Astrocyte (in vitro differentiated cells and primary cell): ENCODE measurements around the gene PLA2G1B. TPM values are rescaled to one million over a fixed set of nuclear protein-coding genes. Genes with fewer than 3 reads are reported as not detected.
"Not testable (repeated sequence)": the region's sequence is repeated elsewhere in the genome, so short reads cannot be mapped to it uniquely, and the experiment has no call there.

Experiments used
- DNase-seq: peaks from one replicate; pipeline ENCODE4 v3.0.0-alpha.2; 2010; ENCODE audit warnings: low read depth
- FAIRE-seq: peaks from 2 replicates; lab custom pipeline; 2011; peaks lifted over from hg19 to GRCh38; lab: Jason Lieb, UNC
- H2AFZ ChIP-seq: 2 replicates; pipeline ENCODE4 v1.6.0; 2012; ENCODE audit warnings: low read depth, low read length, inconsistent platforms
- H3K27ac ChIP-seq: 2 replicates; pipeline ENCODE4 v1.5.1; 2011; ENCODE audit warnings: low read depth, low read length, inconsistent platforms
- H3K27me3 ChIP-seq: 2 replicates; pipeline ENCODE4 v1.6.0; 2011; ENCODE audit warnings: low read length, inconsistent platforms; ENCODE audit not compliant: insufficient read depth
- H3K36me3 ChIP-seq: 2 replicates; pipeline ENCODE4 v1.5.1; 2011; ENCODE audit warnings: low read length, inconsistent platforms; ENCODE audit not compliant: insufficient read depth
- H3K4me1 ChIP-seq: 2 replicates; pipeline ENCODE4 v1.5.1; 2011; ENCODE audit warnings: low read length, inconsistent platforms; ENCODE audit not compliant: insufficient read depth
- H3K4me2 ChIP-seq: 2 replicates; pipeline ENCODE4 v1.6.0; 2012; ENCODE audit warnings: low read length, inconsistent platforms
- H3K4me3 ChIP-seq: 2 replicates; pipeline ENCODE4 v1.5.1; 2011; ENCODE audit warnings: low read depth, mild to moderate bottlenecking, low read length, inconsistent platforms; ENCODE audit not compliant: insufficient read depth
- H3K79me2 ChIP-seq: 2 replicates; pipeline ENCODE4 v1.6.0; 2012; ENCODE audit warnings: mild to moderate bottlenecking, low read length, inconsistent platforms; ENCODE audit not compliant: insufficient read depth
- H3K9ac ChIP-seq: 2 replicates; pipeline ENCODE4 v1.6.0; 2012; ENCODE audit warnings: mild to moderate bottlenecking, low read length, inconsistent platforms
- H3K9me3 ChIP-seq: 2 replicates; pipeline ENCODE4 v1.5.1; 2012; ENCODE audit warnings: low read depth, mild to moderate bottlenecking, low read length, inconsistent platforms; ENCODE audit not compliant: insufficient read depth
- H4K20me1 ChIP-seq: 2 replicates; pipeline ENCODE4 v1.6.0; 2012; ENCODE audit warnings: low read length, inconsistent platforms; ENCODE audit not compliant: insufficient read depth
- H3K27ac Mint-ChIP-seq: one replicate; pipeline ENCODE4 v1.8.0; 2021; ENCODE audit warnings: mild to moderate bottlenecking, mixed read lengths; ENCODE audit not compliant: unreplicated experiment
- H3K27me3 Mint-ChIP-seq: one replicate; pipeline ENCODE4 v1.8.0; 2021; ENCODE audit warnings: low read depth, mixed read lengths; ENCODE audit not compliant: unreplicated experiment
- H3K36me3 Mint-ChIP-seq: one replicate; pipeline ENCODE4 v1.8.0; 2021; ENCODE audit warnings: low read depth, mixed read lengths; ENCODE audit not compliant: unreplicated experiment
- H3K4me1 Mint-ChIP-seq: one replicate; pipeline ENCODE4 v1.8.0; 2021; ENCODE audit warnings: low read depth, mixed read lengths; ENCODE audit not compliant: unreplicated experiment
- H3K4me3 Mint-ChIP-seq: one replicate; pipeline ENCODE4 v1.8.0; 2021; ENCODE audit warnings: mild to moderate bottlenecking, moderate library complexity, mixed read lengths; ENCODE audit not compliant: unreplicated experiment
- H3K9me3 Mint-ChIP-seq: one replicate; pipeline ENCODE4 v1.8.0; 2021; ENCODE audit warnings: mild to moderate bottlenecking, mixed read lengths; ENCODE audit not compliant: unreplicated experiment
- CTCF ChIP-seq: IDR thresholded peaks from 2 replicates; pipeline ENCODE4 v1.5.1; 2011; ENCODE audit warnings: low read depth, mild to moderate bottlenecking, inconsistent platforms, low read length, moderate library complexity; ENCODE audit not compliant: insufficient read depth
- EZH2 ChIP-seq: IDR thresholded peaks from 2 replicates; pipeline ENCODE4 v1.6.1; 2012; ENCODE audit warnings: mild to moderate bottlenecking, low read length, inconsistent platforms; ENCODE audit not compliant: insufficient read depth
- total RNA-seq: library from RNA; stranded (reverse); gene quantifications from 2 replicates; pipeline ENCODE4 v1.2.1, GENCODE V29; 2021

PLA2G1B gene
- total RNA-seq, 1 donor from 2014 or later, result not detected

DNA sequence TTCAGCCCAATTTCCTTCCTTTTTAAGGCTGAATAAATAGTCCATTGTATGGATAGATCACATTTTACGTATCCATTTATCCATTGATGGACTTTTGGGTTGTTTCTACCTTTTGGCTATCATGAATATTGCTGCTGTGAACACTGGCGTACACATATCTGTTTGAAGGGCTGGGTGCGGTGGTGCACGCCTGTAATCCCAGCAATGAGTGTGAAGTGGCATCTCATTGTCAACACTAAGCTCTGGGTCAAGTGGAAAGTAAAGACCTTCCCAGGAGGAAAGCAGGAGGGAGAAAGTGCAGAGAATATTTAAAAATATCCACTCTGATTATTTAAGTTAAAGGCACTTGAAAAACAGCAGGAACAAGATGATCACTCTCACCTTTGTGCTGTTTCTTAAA, 11.7 kb upstream of the PLA2G1B start:
- Histone ChIP-seq H3K4me3 (no peak overlapping the region), H3K4me2 (no peak overlapping the region), H3K9me3 (no peaks in the 10 kb centered on the region), H3K4me1 (no peaks in the 10 kb centered on the region), H2AFZ (no peak overlapping the region), H3K27ac (no peak overlapping the region), H4K20me1 (no peaks in the 10 kb centered on the region), H3K79me2 (no peaks in the 10 kb centered on the region), H3K27me3 (no peaks in the 10 kb centered on the region), H3K36me3 (no peaks in the 10 kb centered on the region), H3K9ac (no peak overlapping the region)
- DNase-seq, result no peak
- Mint-ChIP-seq H3K36me3 (peaks cover 9% of the 10 kb centered on the region), H3K4me3 (no peak overlapping the region), H3K9me3 (peaks cover 24% of the 10 kb centered on the region), H3K4me1 (no peaks in the 10 kb centered on the region), H3K27me3 (no peaks in the 10 kb centered on the region), H3K27ac (no peak overlapping the region)
- no peak for TF ChIP-seq CTCF
- TF ChIP-seq EZH2, result no peak
- FAIRE-seq, result no peak

GRCh38 chr12:120337730-120338129, 10.2 kb upstream of the PLA2G1B start:
- Histone ChIP-seq H3K9me3 (no peaks in the 10 kb centered on the region), H3K27me3 (no peaks in the 10 kb centered on the region), H3K9ac (no peak overlapping the region), H3K27ac (no peak overlapping the region), H3K4me3 (no peak overlapping the region), H3K36me3 (no peaks in the 10 kb centered on the region), H4K20me1 (no peaks in the 10 kb centered on the region), H2AFZ (no peak overlapping the region), H3K4me2 (no peak overlapping the region), H3K4me1 (no peaks in the 10 kb centered on the region), H3K79me2 (no peaks in the 10 kb centered on the region)
- TF ChIP-seq CTCF (no peak), EZH2 (no peak)
- FAIRE-seq (no peak), DNase-seq (no peak)
- H3K27me3 Mint-ChIP-seq, result no peaks in the 10 kb centered on the region
- H3K27ac Mint-ChIP-seq, result no peak overlapping the region
- peaks cover 24% of the 10 kb centered on the region for H3K9me3 Mint-ChIP-seq
- H3K4me3 Mint-ChIP-seq, result no peak overlapping the region
- no peaks in the 10 kb centered on the region for H3K4me1 Mint-ChIP-seq
- peaks cover 3% of the 10 kb centered on the region for H3K36me3 Mint-ChIP-seq

- FAIRE-seq, result not testable (repeated sequence)
These were observed 8.8 kb upstream of the PLA2G1B start for GRCh38 chr12:120336392-120336791.

More at GRCh38 chr12:120336392-120336791, 8.8 kb upstream of the PLA2G1B start:
- not testable (repeated sequence) for H3K36me3 ChIP-seq, H3K4me3 Mint-ChIP-seq, H3K9ac ChIP-seq, H3K4me3 ChIP-seq, H3K27me3 Mint-ChIP-seq, H3K27ac ChIP-seq, H4K20me1 ChIP-seq, H3K36me3 Mint-ChIP-seq, H3K79me2 ChIP-seq, H3K9me3 ChIP-seq, H3K4me1 Mint-ChIP-seq, H3K27ac Mint-ChIP-seq, H3K27me3 ChIP-seq, DNase-seq, H3K4me2 ChIP-seq, H3K4me1 ChIP-seq, H2AFZ ChIP-seq
- H3K9me3 Mint-ChIP-seq, result peaks cover 24% of the 10 kb centered on the region
